Measurements from ENCODE around the gene NEK6.

NEK6 gene

GRCh38 chr9:124261736-124262648, 4.2 kb downstream of the NEK6 start:
- TF ChIP-seq CTCF (IDR thresholded peaks at IDR 0.05; ENCODE audit: borderline replicate concordance, extremely low read depth, low read length, poor library complexity, severe bottlenecking) (no peak), EZH2 (IDR thresholded peaks at IDR 0.05; ENCODE audit: borderline replicate concordance, low read depth, low read length, severe bottlenecking) (no peak)
- Histone ChIP-seq H3K27me3 (ENCODE audit: insufficient read depth, low read length, poor library complexity) (no peaks in the 10 kb centered on the region), H3K4me1 (ENCODE audit: insufficient read depth, low read length) (no peaks in the 10 kb centered on the region), H3K9me3 (ENCODE audit: insufficient read depth, low read length, severe bottlenecking) (no peaks in the 10 kb centered on the region), H3K4me3 (ENCODE audit: low read depth in 1 of 2, low read length in 2 of 2) (no peak overlapping the region), H3K79me2 (ENCODE audit: insufficient read depth, low read length) (no peaks in the 10 kb centered on the region), H3K4me2 (ENCODE audit: insufficient read depth, low read length) (no peak overlapping the region), H3K27ac (ENCODE audit: low read length) (no peak overlapping the region), H3K36me3 (ENCODE audit: insufficient read depth, low read length) (no peaks in the 10 kb centered on the region), H3K9ac (ENCODE audit: low read depth, low read length) (no peak overlapping the region), H2AFZ (ENCODE audit: low read depth, low read length) (no peak overlapping the region), H4K20me1 (ENCODE audit: insufficient read depth, low read length) (no peaks in the 10 kb centered on the region)
- DNase-seq (no peak), ATAC-seq (ENCODE audit: insufficient read depth, low read depth) (no peak)

- Histone ChIP-seq H3K4me3 (ENCODE audit: low read depth in 1 of 2, low read length in 2 of 2) (no peak overlapping the region), H3K9me3 (ENCODE audit: insufficient read depth, low read length, severe bottlenecking) (no peaks in the 10 kb centered on the region), H2AFZ (ENCODE audit: low read depth, low read length) (no peak overlapping the region), H3K9ac (ENCODE audit: low read depth, low read length) (no peak overlapping the region), H3K4me2 (ENCODE audit: insufficient read depth, low read length) (no peak overlapping the region), H4K20me1 (ENCODE audit: insufficient read depth, low read length) (no peaks in the 10 kb centered on the region), H3K36me3 (ENCODE audit: insufficient read depth, low read length) (no peaks in the 10 kb centered on the region), H3K4me1 (ENCODE audit: insufficient read depth, low read length) (no peaks in the 10 kb centered on the region), H3K27ac (ENCODE audit: low read length) (no peak overlapping the region), H3K79me2 (ENCODE audit: insufficient read depth, low read length) (no peaks in the 10 kb centered on the region), H3K27me3 (ENCODE audit: insufficient read depth, low read length, poor library complexity) (no peaks in the 10 kb centered on the region)
- TF ChIP-seq CTCF (IDR thresholded peaks at IDR 0.05; ENCODE audit: borderline replicate concordance, extremely low read depth, low read length, poor library complexity, severe bottlenecking) (no peak), EZH2 (IDR thresholded peaks at IDR 0.05; ENCODE audit: borderline replicate concordance, low read depth, low read length, severe bottlenecking) (no peak)
- ATAC-seq (ENCODE audit: insufficient read depth, low read depth) (no peak), DNase-seq (no peak)
These were observed 4.9 kb downstream of the NEK6 start for GRCh38 chr9:124262649-124262972.

- peaks cover 3% of the 10 kb centered on the region for H3K27me3 ChIP-seq (ENCODE audit: insufficient read depth, low read length, poor library complexity)
- TF ChIP-seq CTCF (IDR thresholded peaks at IDR 0.05; ENCODE audit: borderline replicate concordance, extremely low read depth, low read length, poor library complexity, severe bottlenecking) (no peak), EZH2 (IDR thresholded peaks at IDR 0.05; ENCODE audit: borderline replicate concordance, low read depth, low read length, severe bottlenecking) (no peak)
- no peak for DNase-seq
- no peak overlapping the region for H3K4me2 ChIP-seq (ENCODE audit: insufficient read depth, low read length)
- no peaks in the 10 kb centered on the region for H3K4me1 ChIP-seq (ENCODE audit: insufficient read depth, low read length)
- no peaks in the 10 kb centered on the region for H3K9me3 ChIP-seq (ENCODE audit: insufficient read depth, low read length, severe bottlenecking)
- no peaks in the 10 kb centered on the region for H3K79me2 ChIP-seq (ENCODE audit: insufficient read depth, low read length)
- no peak overlapping the region for H3K4me3 ChIP-seq (ENCODE audit: low read depth in 1 of 2, low read length in 2 of 2)
- no peak overlapping the region for H3K27ac ChIP-seq (ENCODE audit: low read length)
- H3K36me3 ChIP-seq (ENCODE audit: insufficient read depth, low read length) = no peaks in the 10 kb centered on the region
- H2AFZ ChIP-seq (ENCODE audit: low read depth, low read length) = no peak overlapping the region
- no peak for ATAC-seq (ENCODE audit: insufficient read depth, low read depth)
- H3K9ac ChIP-seq (ENCODE audit: low read depth, low read length) = no peak overlapping the region
- H4K20me1 ChIP-seq (ENCODE audit: insufficient read depth, low read length) = no peaks in the 10 kb centered on the region
These were observed 5.5 kb downstream of the NEK6 start for GRCh38 chr9:124263213-124263612.
